ENCODE measurements around the gene PARD6G. TPM values are rescaled to one million over a fixed set of nuclear protein-coding genes. Genes with fewer than 3 reads are reported as not detected.

Gene PARD6G
- total and polyA plus RNA-seq, 9 of the 15 experiments (the other 6 are each of a cell fraction or from before 2014, with no cell fraction given), result 0.03 to 1.2 (median 0.26) TPM

GRCh38 chr18:80177128-80177527 is 70.2 kb downstream of the PARD6G start:
- FAIRE-seq, result no peak

DNA sequence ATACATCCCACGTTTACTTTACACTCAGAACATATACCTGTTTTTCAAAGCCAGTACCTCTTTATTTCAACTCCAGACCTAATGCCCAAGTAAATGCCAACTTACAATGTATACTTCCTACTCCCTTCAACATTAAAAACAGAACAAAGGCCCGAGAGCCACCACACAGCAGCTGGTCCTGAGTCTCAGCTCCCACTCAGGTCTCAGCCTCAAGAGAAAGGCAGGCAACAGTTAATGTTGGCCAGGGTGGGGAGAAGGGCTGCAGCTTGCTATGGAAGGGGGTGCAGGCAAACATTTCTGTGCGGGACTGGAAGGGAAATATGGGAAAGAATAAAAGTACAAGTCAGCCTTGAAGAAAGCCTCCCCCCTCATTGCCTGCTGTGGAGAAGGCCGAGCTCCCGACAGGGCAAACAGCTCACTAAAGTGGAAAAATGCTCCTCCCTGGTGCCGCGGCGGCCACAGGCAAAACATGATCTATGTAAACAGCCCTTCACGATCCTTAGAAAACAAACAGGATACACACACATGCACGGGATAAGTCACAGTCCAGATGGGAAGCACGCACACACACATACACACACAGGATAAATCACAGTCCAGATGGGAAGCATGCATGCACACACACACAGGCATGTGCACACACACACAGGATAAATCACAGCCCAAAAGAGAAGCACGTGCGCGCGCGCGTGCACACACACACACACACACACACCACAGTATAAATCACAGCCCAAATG is 70.8 kb downstream of the PARD6G start:
- Histone ChIP-seq H3K27ac (ENCODE audit: extremely low read depth, low read depth, low read length) (no peak overlapping the region), H3K79me2 (ENCODE audit: control insufficient read depth, insufficient read depth, low read length) (no peaks in the 10 kb centered on the region), H3K9ac (ENCODE audit: insufficient read depth in 1 of 2, low read depth in 2 of 2, low read length in 2 of 2) (no peak overlapping the region), H3K27me3 (ENCODE audit: control insufficient read depth in 2 of 2, insufficient read depth in 2 of 2, low read length in 2 of 2) (peaks cover 15 to 82% of the 10 kb centered on the region in 2 experiments; a peak in 4 of 5 replicates), H3K36me3 (ENCODE audit: control insufficient read depth, insufficient read depth, low read length) (no peaks in the 10 kb centered on the region), H3K9me1 (ENCODE audit: control insufficient read depth, insufficient read depth, low read length) (no peaks in the 10 kb centered on the region), H2AFZ (ENCODE audit: low read depth, low read length) (no peak overlapping the region), H4K20me1 (replicated peaks; ENCODE audit: control insufficient read depth, insufficient read depth, low read length) (no peaks in the 10 kb centered on the region), H3K9me3 (replicated peaks; ENCODE audit: control insufficient read depth, insufficient read depth, low read depth, low read length) (no peaks in the 10 kb centered on the region), H3K4me1 (replicated peaks in 1 of 2; ENCODE audit: control insufficient read depth in 2 of 2, insufficient read depth in 2 of 2, low read length in 2 of 2) (no peaks in the 10 kb centered on the region), H3K4me2 (ENCODE audit: insufficient read depth, low read length) (no peak overlapping the region), H3K4me3 (no peak overlapping the region)
- WGBS (ENCODE audit: insufficient coverage, low coverage, missing lambda C conversion rate), result 21% methylated on average over 16 of the region's 17 CpGs
- FAIRE-seq, result no peak
- in situ Hi-C loops (cut with MboI), result no loop called here
- CTCF ChIA-PET (ENCODE audit: low intra/inter-chr PET ratio), result no interaction called here
- no peak for DNase-seq (ENCODE audit: extremely low read depth in 1 of 4, low spot score in 3 of 4)
- POLR2A ChIA-PET, result no interaction called here
- TF ChIP-seq, protein P1, sequence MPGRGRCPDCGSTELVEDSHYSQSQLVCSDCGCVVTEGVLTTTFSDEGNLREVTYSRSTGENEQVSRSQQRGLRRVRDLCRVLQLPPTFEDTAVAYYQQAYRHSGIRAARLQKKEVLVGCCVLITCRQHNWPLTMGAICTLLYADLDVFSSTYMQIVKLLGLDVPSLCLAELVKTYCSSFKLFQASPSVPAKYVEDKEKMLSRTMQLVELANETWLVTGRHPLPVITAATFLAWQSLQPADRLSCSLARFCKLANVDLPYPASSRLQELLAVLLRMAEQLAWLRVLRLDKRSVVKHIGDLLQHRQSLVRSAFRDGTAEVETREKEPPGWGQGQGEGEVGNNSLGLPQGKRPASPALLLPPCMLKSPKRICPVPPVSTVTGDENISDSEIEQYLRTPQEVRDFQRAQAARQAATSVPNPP (IDR thresholded peaks at IDR 0.05; ENCODE audit: borderline replicate concordance, insufficient read depth, insufficient read length), result no peak
- ATAC-seq, result no peak
- no TSS peak for BruUV-seq (replicated peaks)
- intact Hi-C loops (cut with micrococcal nuclease), result no loop called here

More at GRCh38 chr18:80177128-80177527, 70.2 kb downstream of the PARD6G start:
- no peak overlapping the region for H3K4me2 ChIP-seq (ENCODE audit: insufficient read depth, low read length)
- H4K20me1 ChIP-seq (replicated peaks; ENCODE audit: control insufficient read depth, insufficient read depth, low read length), result no peaks in the 10 kb centered on the region
- no peaks in the 10 kb centered on the region for H3K79me2 ChIP-seq (ENCODE audit: control insufficient read depth, insufficient read depth, low read length)
- H3K9me3 ChIP-seq (replicated peaks; ENCODE audit: control insufficient read depth, insufficient read depth, low read depth, low read length), result no peaks in the 10 kb centered on the region
- BruUV-seq (replicated peaks), result no TSS peak
- no peaks in the 10 kb centered on the region for H3K4me1 ChIP-seq (replicated peaks in 1 of 2; ENCODE audit: control insufficient read depth in 2 of 2, insufficient read depth in 2 of 2, low read length in 2 of 2)
- POLR2A ChIA-PET, result no interaction called here
- in situ Hi-C loops (cut with MboI) (no loop called here), intact Hi-C loops (cut with micrococcal nuclease) (no loop called here)
- TF ChIP-seq FOSL1 (tag; conservative IDR thresholded peaks at IDR 0.05), result no peak
- TF ChIP-seq, protein P2, sequence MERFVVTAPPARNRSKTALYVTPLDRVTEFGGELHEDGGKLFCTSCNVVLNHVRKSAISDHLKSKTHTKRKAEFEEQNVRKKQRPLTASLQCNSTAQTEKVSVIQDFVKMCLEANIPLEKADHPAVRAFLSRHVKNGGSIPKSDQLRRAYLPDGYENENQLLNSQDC (CRISPR knock-in tag; IDR thresholded peaks at IDR 0.05), result no peak
- no peak for ATAC-seq
- H3K27ac ChIP-seq (ENCODE audit: extremely low read depth, low read depth, low read length), result no peak overlapping the region
- CTCF ChIA-PET (ENCODE audit: low intra/inter-chr PET ratio), result no interaction called here
- no peak overlapping the region for H3K9ac ChIP-seq (ENCODE audit: insufficient read depth in 1 of 2, low read depth in 2 of 2, low read length in 2 of 2)
- 2% methylated on average over 7 of the region's 8 CpGs for WGBS (ENCODE audit: insufficient coverage, low coverage, missing lambda C conversion rate)
- no peak overlapping the region for H3K4me3 ChIP-seq
- no peaks in the 10 kb centered on the region for H3K9me1 ChIP-seq (ENCODE audit: control insufficient read depth, insufficient read depth, low read length)
- H2AFZ ChIP-seq (ENCODE audit: low read depth, low read length), result no peak overlapping the region
- H3K27me3 ChIP-seq (ENCODE audit: control insufficient read depth in 2 of 2, insufficient read depth in 2 of 2, low read length in 2 of 2), result peaks cover 16 to 88% of the 10 kb centered on the region in 2 experiments; a peak in 4 of 5 replicates
- no peak for DNase-seq (ENCODE audit: extremely low read depth in 1 of 4, low spot score in 3 of 4)
- H3K36me3 ChIP-seq (ENCODE audit: control insufficient read depth, insufficient read depth, low read length), result no peaks in the 10 kb centered on the region
